Smooth muscle cell (in vitro differentiated cells): ENCODE results near the gene CGRRF1. TPM values are rescaled to one million over a fixed set of nuclear protein-coding genes. Genes with fewer than 3 reads are reported as not detected.

ENCODE experiments used
- DNase-seq: peaks from one replicate; lab custom pipeline; 2025; ENCODE audit not compliant: unreplicated experiment; lab: John Stamatoyannopoulos, UW
- H2AFZ ChIP-seq: fragments of 200-600 bp; sonication (generic); 2 replicates; pipeline ENCODE4 v1.6.0; 2016; ENCODE audit warnings: antibody characterized with exemption, low read depth, mild to moderate bottlenecking
- H3F3A ChIP-seq: fragments of 200-600 bp; sonication (generic); 2 replicates; pipeline ENCODE4 v1.6.0; 2017; ENCODE audit warnings: antibody characterized with exemption, low read depth
- H3K27ac ChIP-seq: fragments of 200-600 bp; sonication (generic); 2 replicates; pipeline ENCODE4 v1.5.1; 2016; ENCODE audit warnings: low read depth, mild to moderate bottlenecking
- H3K27me3 ChIP-seq: fragments of 200-600 bp; sonication (generic); 2 replicates; pipeline ENCODE4 v1.6.1; 2016; ENCODE audit warnings: low read depth, mild to moderate bottlenecking
- H3K36me3 ChIP-seq: fragments of 200-600 bp; sonication (generic); 2 replicates; pipeline ENCODE4 v1.5.1; 2016; ENCODE audit warnings: low read depth
- H3K4me1 ChIP-seq: fragments of 200-600 bp; sonication (generic); 2 replicates; pipeline ENCODE4 v1.5.1; 2016; ENCODE audit warnings: low read depth
- H3K4me2 ChIP-seq: fragments of 200-600 bp; sonication (generic); 2 replicates; pipeline ENCODE4 v1.6.0; 2016; ENCODE audit warnings: mild to moderate bottlenecking
- H3K4me3 ChIP-seq: fragments of 200-600 bp; sonication (generic); 2 replicates; pipeline ENCODE4 v1.5.1; 2016; ENCODE audit warnings: mild to moderate bottlenecking
- H3K79me2 ChIP-seq: fragments of 200-600 bp; sonication (generic); 2 replicates; pipeline ENCODE4 v1.6.0; 2016; ENCODE audit warnings: low read depth, mild to moderate bottlenecking
- H3K9ac ChIP-seq: fragments of 200-600 bp; sonication (generic); 2 replicates; pipeline ENCODE4 v1.6.0; 2016; ENCODE audit warnings: low read depth
- H3K9me3 ChIP-seq: fragments of 200-600 bp; sonication (generic); replicated peaks from 2 replicates; pipeline ENCODE4 v1.5.1; 2016; ENCODE audit warnings: low read depth
- H4K20me1 ChIP-seq: fragments of 200-600 bp; sonication (generic); 2 replicates; pipeline ENCODE4 v1.6.0; 2016; ENCODE audit warnings: low read depth
- CTCF ChIP-seq: fragments of 200-600 bp; sonication (generic); IDR thresholded peaks from 2 replicates; pipeline ENCODE4 v1.5.1; 2017; ENCODE audit warnings: borderline replicate concordance, mild to moderate bottlenecking, antibody characterized with exemption; ENCODE audit not compliant: insufficient read depth, poor library complexity, severe bottlenecking
- WGBS: methylation state at CpG from one replicate; pipeline ENCODE4 v1.1.7; 2016; ENCODE audit warnings: low lambda C conversion rate; 5-methylcytosine and 5-hydroxymethylcytosine counted together
- polyA plus RNA-seq: library from polyadenylated mRNA; unstranded; fragments of >200 nt; fragmentation: Nextera tagmentation; extraction: Ambion mirVana; gene quantifications from 2 replicates; pipeline ENCODE4 v1.2.1, GENCODE V29; 2016
- total RNA-seq: library from RNA; depleted of rRNA; stranded (reverse); fragments of >200 nt; gene quantifications from 2 replicates; pipeline ENCODE4 v1.2.3, GENCODE V29; 2014

Gene CGRRF1
- total and polyA plus RNA-seq, 2 experiments from 2014 or later, result 20.7 to 30.6 TPM

- peaks cover 13% of the 10 kb centered on the region for H3F3A ChIP-seq
- H3K9me3 ChIP-seq, result no peaks in the 10 kb centered on the region
- no peak for TF ChIP-seq CTCF
- no peak overlapping the region for H3K4me3 ChIP-seq
- H3K4me1 ChIP-seq, result no peaks in the 10 kb centered on the region
- no peaks in the 10 kb centered on the region for H3K36me3 ChIP-seq
- no peak overlapping the region for H2AFZ ChIP-seq
- no peaks in the 10 kb centered on the region for H3K27me3 ChIP-seq
- no peak overlapping the region for H3K4me2 ChIP-seq
- no peak for DNase-seq
- no peak overlapping the region for H3K9ac ChIP-seq
- peak overlapping the region; percentile 18 for H3K27ac ChIP-seq
- peaks cover 99% of the 10 kb centered on the region for H4K20me1 ChIP-seq
- WGBS, result 54% methylated on average over 3 of the region's 3 CpGs
- H3K79me2 ChIP-seq, result peaks cover 98% of the 10 kb centered on the region
Observed at GRCh38 chr14:54577977-54578376, 68.3 kb downstream of the CGRRF1 start.

- WGBS, result 6% methylated on average over 1 of the region's 1 CpG
- H3K79me2 ChIP-seq, result peaks cover 98% of the 10 kb centered on the region
- H3F3A ChIP-seq, result peaks cover 3% of the 10 kb centered on the region
- no peak overlapping the region for H3K9ac ChIP-seq
- no peaks in the 10 kb centered on the region for H3K36me3 ChIP-seq
- H3K4me2 ChIP-seq, result no peak overlapping the region
- H2AFZ ChIP-seq, result no peak overlapping the region
- H3K27me3 ChIP-seq, result no peaks in the 10 kb centered on the region
- TF ChIP-seq CTCF, result no peak
- DNase-seq, result no peak
- no peak overlapping the region for H3K4me3 ChIP-seq
- no peaks in the 10 kb centered on the region for H3K9me3 ChIP-seq
- peaks cover 96% of the 10 kb centered on the region for H4K20me1 ChIP-seq
- H3K4me1 ChIP-seq, result no peaks in the 10 kb centered on the region
- no peak overlapping the region for H3K27ac ChIP-seq
Observed at GRCh38 chr14:54579621-54580020, 69.9 kb downstream of the CGRRF1 start.

GRCh38 chr14:54580933-54581332 lies 71.2 kb downstream of the CGRRF1 start:
- Histone ChIP-seq H3K4me1 (no peaks in the 10 kb centered on the region), H3K79me2 (peaks cover 99% of the 10 kb centered on the region), H3K9ac (no peak overlapping the region), H3F3A (peaks cover 3% of the 10 kb centered on the region), H2AFZ (no peak overlapping the region), H3K4me3 (no peak overlapping the region), H3K27me3 (no peaks in the 10 kb centered on the region), H3K9me3 (no peaks in the 10 kb centered on the region), H4K20me1 (peaks cover 88% of the 10 kb centered on the region), H3K27ac (no peak overlapping the region), H3K4me2 (no peak overlapping the region), H3K36me3 (peaks cover 9% of the 10 kb centered on the region)
- TF ChIP-seq CTCF, result no peak
- 100% methylated on average over 3 of the region's 3 CpGs for WGBS
- no peak for DNase-seq

- WGBS, result 95% methylated on average over 7 of the region's 7 CpGs
- H3K36me3 ChIP-seq, result peaks cover 9% of the 10 kb centered on the region
Observed at GRCh38 chr14:54582334-54582733, 72.6 kb downstream of the CGRRF1 start.

More at GRCh38 chr14:54582334-54582733, 72.6 kb downstream of the CGRRF1 start:
- Histone ChIP-seq H4K20me1 (peaks cover 81% of the 10 kb centered on the region), H3K79me2 (peaks cover 100% of the 10 kb centered on the region), H3K9ac (no peak overlapping the region), H2AFZ (no peak overlapping the region), H3K9me3 (no peaks in the 10 kb centered on the region), H3K4me3 (no peak overlapping the region), H3K4me2 (no peak overlapping the region), H3K27ac (no peak overlapping the region), H3K4me1 (no peaks in the 10 kb centered on the region), H3K27me3 (no peaks in the 10 kb centered on the region), H3F3A (peaks cover 3% of the 10 kb centered on the region)
- no peak for TF ChIP-seq CTCF
- no peak for DNase-seq
